Vagina (tissue), 2 donors: Measurements from ENCODE around the gene GSTA4. TPM values are rescaled to one million over a fixed set of nuclear protein-coding genes. Genes with fewer than 3 reads are reported as not detected.
A peak's percentile ranks its signal among the peaks of the same experiment; 100 is the strongest.

Experiments
- DNase-seq, 2 donors: peaks; one replicate each; pipeline ENCODE4 v3.0.0-alpha.2; 2017; ENCODE audit errors: extremely low spot score in 2 of 2
- H3K27ac ChIP-seq: fragments of 200-600 bp; sonication (generic); one replicate; pipeline ENCODE4 v1.5.1; 2019
- H3K27me3 ChIP-seq: fragments of 200-600 bp; sonication (generic); one replicate; pipeline ENCODE4 v1.5.1; 2019
- H3K36me3 ChIP-seq, 2 donors: fragments of 200-600 bp; sonication (generic); one replicate each; pipeline ENCODE4 v1.5.1; 2017 to 2019
- H3K4me1 ChIP-seq: fragments of 200-600 bp; sonication (generic); one replicate; pipeline ENCODE4 v1.5.1; 2019
- H3K4me3 ChIP-seq, 2 donors: fragments of 200-600 bp; sonication (generic); 1 replicate in 1 of 2; 2 replicates in 1 of 2; pipeline ENCODE4 v1.5.1; 2016 to 2019
- H3K9me3 ChIP-seq: fragments of 200-600 bp; sonication (generic); one replicate; pipeline ENCODE4 v1.5.1; 2019
- CTCF ChIP-seq, 3 experiments: fragments of 450-650 bp in 2 of 3; fragments of 200-600 bp in 1 of 3; sonication (generic) in 1 of 3; IDR thresholded peaks; one replicate each; pipeline ENCODE4 v1.5.1; 2017 to 2019; ENCODE audit warnings: antibody characterized with exemption in 3 of 3, mild to moderate bottlenecking in 2 of 3, moderate library complexity in 2 of 3
- POLR2A ChIP-seq, 2 donors: fragments of 450-650 bp; IDR thresholded peaks; one replicate each; pipeline ENCODE4 v1.6.1; 2017; ENCODE audit warnings: antibody characterized with exemption in 2 of 2, mild to moderate bottlenecking in 2 of 2, moderate library complexity in 2 of 2
- POLR2AphosphoS5 ChIP-seq, 2 donors: sonication (generic); formaldehyde crosslinking; IDR thresholded peaks; one replicate each; pipeline ENCODE4 v1.9.0; 2017; ENCODE audit warnings: antibody characterized with exemption in 2 of 2, mild to moderate bottlenecking in 2 of 2, low read depth in 1 of 2; ENCODE audit not compliant: insufficient read depth in 1 of 2
- intact Hi-C: fragments of 100-400 bp; cut with DNase I; formaldehyde crosslinking; loops from one replicate; pipeline ENCODE4 v1.15.1; 2023
- total RNA-seq: library from RNA; depleted of rRNA; stranded (reverse); fragments of >200 nt; gene quantifications from one replicate; pipeline ENCODE4 v1.2.3, GENCODE V29; 2016

Gene GSTA4
- total RNA-seq, 1 donor from 2014 or later = 57.7 TPM

- DNase-seq = no peak
- Histone ChIP-seq H3K27me3 (no peaks in the 10 kb centered on the region), H3K9me3 (no peaks in the 10 kb centered on the region), H3K4me3 (no peak overlapping the region), H3K4me1 (no peaks in the 10 kb centered on the region), H3K36me3 (peaks cover 0 to 28% of the 10 kb centered on the region in 2 donors), H3K27ac (no peak overlapping the region)
- no peak for TF ChIP-seq POLR2A (IDR thresholded peaks at IDR 0.05)
- TF ChIP-seq CTCF (IDR thresholded peaks at IDR 0.05) = no peak
- TF ChIP-seq POLR2AphosphoS5 (IDR thresholded peaks at IDR 0.05; ENCODE audit: insufficient read depth in 1 of 2, low read depth in 1 of 2) = no peak
- intact Hi-C loops = no loop called here
Measured at GRCh38 chr6:53018446-53018845, 23.4 kb upstream of the GSTA4 start.

- H3K27me3 ChIP-seq = no peaks in the 10 kb centered on the region
- no peak for DNase-seq
- no peak for TF ChIP-seq POLR2A (IDR thresholded peaks at IDR 0.05)
- TF ChIP-seq CTCF (IDR thresholded peaks at IDR 0.05) = no peak
- TF ChIP-seq POLR2AphosphoS5 (IDR thresholded peaks at IDR 0.05; ENCODE audit: insufficient read depth in 1 of 2, low read depth in 1 of 2) = no peak
Measured at GRCh38 chr6:53015486-53015885, 20.4 kb upstream of the GSTA4 start.

GRCh38 chr6:53014744-53015143 is 19.7 kb upstream of the GSTA4 start:
- TF ChIP-seq POLR2A (IDR thresholded peaks at IDR 0.05) (no peak), CTCF (IDR thresholded peaks at IDR 0.05) (no peak), POLR2AphosphoS5 (IDR thresholded peaks at IDR 0.05; ENCODE audit: insufficient read depth in 1 of 2, low read depth in 1 of 2) (no peak)
- Histone ChIP-seq H3K27me3 (no peaks in the 10 kb centered on the region), H3K27ac (no peak overlapping the region), H3K36me3 (peaks cover 0 to 63% of the 10 kb centered on the region in 2 donors), H3K9me3 (no peaks in the 10 kb centered on the region), H3K4me3 (no peak overlapping the region), H3K4me1 (no peaks in the 10 kb centered on the region)
- no peak for DNase-seq
- intact Hi-C loops = no loop called here

More at GRCh38 chr6:53015486-53015885, 20.4 kb upstream of the GSTA4 start:
- Histone ChIP-seq H3K27ac (no peak overlapping the region), H3K4me1 (no peaks in the 10 kb centered on the region), H3K4me3 (no peak overlapping the region), H3K9me3 (no peaks in the 10 kb centered on the region), H3K36me3 (peaks cover 0 to 58% of the 10 kb centered on the region in 2 donors)
- intact Hi-C loops = no loop called here

- Histone ChIP-seq H3K4me1 (no peaks in the 10 kb centered on the region), H3K27ac (peak overlapping the region; percentile 42), H3K27me3 (no peaks in the 10 kb centered on the region), H3K36me3 (peaks cover 0 to 70% of the 10 kb centered on the region in 2 donors), H3K4me3 (no peak overlapping the region), H3K9me3 (no peaks in the 10 kb centered on the region)
- no peak for TF ChIP-seq POLR2A (IDR thresholded peaks at IDR 0.05)
- TF ChIP-seq POLR2AphosphoS5 (IDR thresholded peaks at IDR 0.05; ENCODE audit: insufficient read depth in 1 of 2, low read depth in 1 of 2) = no peak
- intact Hi-C loops = no loop called here
- no peak for DNase-seq
Measured at GRCh38 chr6:53014063-53014462, 19.0 kb upstream of the GSTA4 start.

GRCh38 chr6:53011979-53012378 is 16.9 kb upstream of the GSTA4 start:
- Histone ChIP-seq H3K36me3 (peaks cover 0 to 61% of the 10 kb centered on the region in 2 donors), H3K9me3 (no peaks in the 10 kb centered on the region), H3K4me1 (no peaks in the 10 kb centered on the region), H3K4me3 (no peak overlapping the region), H3K27me3 (no peaks in the 10 kb centered on the region), H3K27ac (no peak overlapping the region)
- intact Hi-C loops = no loop called here
- TF ChIP-seq POLR2A (IDR thresholded peaks at IDR 0.05) (no peak), CTCF (IDR thresholded peaks at IDR 0.05) (no peak), POLR2AphosphoS5 (IDR thresholded peaks at IDR 0.05; ENCODE audit: insufficient read depth in 1 of 2, low read depth in 1 of 2) (no peak)
- no peak for DNase-seq
